OCI-LY1 (cell line): Measurements from ENCODE around the gene SNU13.
"Not testable (repeated sequence)": the region's sequence is repeated elsewhere in the genome, so short reads cannot be mapped to it uniquely, and the experiment has no call there.

Source experiments
- H2AFZ ChIP-seq: fragments of 200-600 bp; sonication (generic), shearing (Covaris generic); 2 replicates; pipeline ENCODE4 v1.6.0; 2014; ENCODE audit warnings: antibody characterized with exemption, mild to moderate bottlenecking, low read length
- H3F3A ChIP-seq: fragments of 200-600 bp; sonication (generic), shearing (Covaris generic); 2 replicates; pipeline ENCODE4 v1.6.0; 2014; ENCODE audit warnings: mild to moderate bottlenecking, antibody characterized with exemption, low read length, moderate library complexity; ENCODE audit not compliant: insufficient read depth
- H3K27ac ChIP-seq: fragments of 200-600 bp; sonication (generic); 2 replicates; pipeline ENCODE4 v1.5.1; 2014; ENCODE audit warnings: low read length, mixed run types, mild to moderate bottlenecking, low read depth; ENCODE audit not compliant: poor library complexity, severe bottlenecking
- H3K27me3 ChIP-seq: fragments of 200-600 bp; sonication (generic); 2 replicates; pipeline ENCODE4 v1.6.0; 2014; ENCODE audit warnings: antibody characterized with exemption, mild to moderate bottlenecking, low read length, moderate library complexity; ENCODE audit not compliant: insufficient read depth
- H3K36me3 ChIP-seq: fragments of 200-600 bp; sonication (generic); 2 replicates; pipeline ENCODE4 v1.6.1; 2014; ENCODE audit warnings: mild to moderate bottlenecking, antibody characterized with exemption, low read length, moderate library complexity, mixed read lengths; ENCODE audit not compliant: insufficient read depth
- H3K4me1 ChIP-seq: fragments of 200-600 bp; sonication (generic); 2 replicates; pipeline ENCODE4 v1.5.1; 2014; ENCODE audit warnings: mild to moderate bottlenecking, low read length, moderate library complexity; ENCODE audit not compliant: insufficient read depth, severe bottlenecking
- H3K4me2 ChIP-seq: fragments of 200-600 bp; sonication (generic), shearing (Covaris generic); 2 replicates; pipeline ENCODE4 v1.6.1; 2014; ENCODE audit warnings: low read length
- H3K4me3 ChIP-seq: fragments of 200-600 bp; sonication (generic); 2 replicates; pipeline ENCODE4 v1.5.1; 2014; ENCODE audit warnings: low read length, low read depth, mild to moderate bottlenecking, mixed read lengths; ENCODE audit not compliant: poor library complexity, severe bottlenecking
- H3K79me2 ChIP-seq: fragments of 200-600 bp; shearing (Covaris generic); 2 replicates; pipeline ENCODE4 v1.6.1; 2016; ENCODE audit warnings: mixed run types, low read length, mixed read lengths; ENCODE audit not compliant: insufficient read depth
- H3K9ac ChIP-seq: fragments of 200-600 bp; sonication (generic), shearing (Covaris generic); 2 replicates; pipeline ENCODE4 v1.6.1; 2014; ENCODE audit warnings: mild to moderate bottlenecking, low read length, mixed read lengths
- H3K9me2 ChIP-seq: fragments of 200-600 bp; sonication (generic), shearing (Covaris generic); 2 replicates; pipeline ENCODE4 v1.6.1; 2014; ENCODE audit warnings: low read depth, mild to moderate bottlenecking, low read length, mixed read lengths
- H3K9me3 ChIP-seq: fragments of 200-600 bp; shearing (Covaris generic); 2 replicates; pipeline ENCODE4 v1.6.1; 2014; ENCODE audit warnings: low read length, mixed read lengths
- H4K20me1 ChIP-seq: fragments of 200-600 bp; sonication (generic), shearing (Covaris generic); 2 replicates; pipeline ENCODE4 v1.6.0; 2016; ENCODE audit warnings: mild to moderate bottlenecking, low read length; ENCODE audit not compliant: insufficient read depth
- EZH2 ChIP-seq: fragments of 200-600 bp; sonication (generic), shearing (Covaris generic); IDR thresholded peaks from 2 replicates; pipeline ENCODE4 v1.8.0; 2017; ENCODE audit warnings: borderline replicate concordance, mixed run types, mild to moderate bottlenecking, antibody characterized with exemption, low read length, moderate library complexity, mixed read lengths
- TF ChIP-seq, protein P1 (sequence below): fragments of 200-600 bp; sonication (generic), shearing (Covaris generic); IDR thresholded peaks from 2 replicates; pipeline ENCODE4 v1.5.1; 2017; ENCODE audit warnings: mild to moderate bottlenecking, antibody characterized with exemption, low read length, moderate library complexity, mixed read lengths

Gene SNU13

DNA sequence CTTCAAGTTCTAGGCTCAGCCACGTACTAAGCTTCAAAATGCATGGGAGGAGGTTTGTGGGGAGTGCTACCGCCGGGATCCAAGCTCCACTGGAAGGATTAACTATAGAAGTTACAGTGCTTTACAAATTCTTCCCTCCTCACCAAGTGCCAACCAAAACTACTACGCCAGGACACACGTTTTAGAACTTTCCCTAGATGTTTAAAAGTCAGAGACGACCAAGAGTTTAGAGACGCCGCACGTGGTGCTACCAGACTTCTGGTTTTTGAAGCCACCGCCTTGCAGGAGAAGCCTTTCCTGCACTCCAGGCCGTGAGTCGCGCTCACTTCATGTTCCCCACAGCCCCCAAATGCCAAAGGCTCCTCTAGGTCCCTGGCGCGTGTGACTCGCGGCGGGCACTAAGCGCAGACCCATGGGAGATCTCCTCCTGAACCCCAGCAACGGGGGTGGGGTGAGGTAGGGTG, 734 bp downstream of the SNU13 start:
- peaks cover 58% of the 10 kb centered on the region for H3K79me2 ChIP-seq
- H3F3A ChIP-seq, result no peaks in the 10 kb centered on the region
- peaks cover 18% of the 10 kb centered on the region for H3K4me1 ChIP-seq
- no peak overlapping the region for H2AFZ ChIP-seq
- no peaks in the 10 kb centered on the region for H3K9me3 ChIP-seq
- peaks cover 10% of the 10 kb centered on the region for H3K36me3 ChIP-seq
- no peaks in the 10 kb centered on the region for H3K27me3 ChIP-seq
- peak overlapping the region; percentile 93 for H3K4me2 ChIP-seq
- H3K27ac ChIP-seq, result peak overlapping the region; percentile 65
- no peaks in the 10 kb centered on the region for H4K20me1 ChIP-seq
- no peaks in the 10 kb centered on the region for H3K9me2 ChIP-seq
- peak overlapping the region; percentile 79 for H3K4me3 ChIP-seq
- TF ChIP-seq, protein P1, sequence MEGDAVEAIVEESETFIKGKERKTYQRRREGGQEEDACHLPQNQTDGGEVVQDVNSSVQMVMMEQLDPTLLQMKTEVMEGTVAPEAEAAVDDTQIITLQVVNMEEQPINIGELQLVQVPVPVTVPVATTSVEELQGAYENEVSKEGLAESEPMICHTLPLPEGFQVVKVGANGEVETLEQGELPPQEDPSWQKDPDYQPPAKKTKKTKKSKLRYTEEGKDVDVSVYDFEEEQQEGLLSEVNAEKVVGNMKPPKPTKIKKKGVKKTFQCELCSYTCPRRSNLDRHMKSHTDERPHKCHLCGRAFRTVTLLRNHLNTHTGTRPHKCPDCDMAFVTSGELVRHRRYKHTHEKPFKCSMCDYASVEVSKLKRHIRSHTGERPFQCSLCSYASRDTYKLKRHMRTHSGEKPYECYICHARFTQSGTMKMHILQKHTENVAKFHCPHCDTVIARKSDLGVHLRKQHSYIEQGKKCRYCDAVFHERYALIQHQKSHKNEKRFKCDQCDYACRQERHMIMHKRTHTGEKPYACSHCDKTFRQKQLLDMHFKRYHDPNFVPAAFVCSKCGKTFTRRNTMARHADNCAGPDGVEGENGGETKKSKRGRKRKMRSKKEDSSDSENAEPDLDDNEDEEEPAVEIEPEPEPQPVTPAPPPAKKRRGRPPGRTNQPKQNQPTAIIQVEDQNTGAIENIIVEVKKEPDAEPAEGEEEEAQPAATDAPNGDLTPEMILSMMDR, result no peak
- H3K9ac ChIP-seq, result peak overlapping the region; percentile 92

DNA sequence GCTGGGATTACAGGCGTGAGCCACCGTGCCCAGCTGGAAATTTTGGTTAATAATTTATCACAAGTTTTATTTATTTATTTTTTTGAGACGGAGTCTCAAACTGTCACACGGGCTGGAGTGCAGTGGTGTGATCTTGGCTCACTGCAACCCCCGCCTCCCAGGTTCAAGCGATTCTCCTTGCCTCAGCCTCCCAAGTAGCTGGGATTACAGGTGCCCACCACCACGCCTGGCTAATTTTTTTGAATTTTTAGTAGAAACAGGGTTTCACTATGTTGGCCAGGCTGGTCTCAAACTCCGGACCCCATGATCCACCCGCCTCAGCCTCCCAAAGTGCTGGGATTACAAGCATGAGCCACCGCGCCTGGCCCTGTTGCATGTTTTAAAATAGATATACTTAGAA, 1.8 kb downstream of the SNU13 start:
- Histone ChIP-seq H3K4me2 (peak overlapping the region; percentile 93), H3K9ac (peak overlapping the region; percentile 92; the same call in 1 of the 2 replicates), H3K4me1 (peaks cover 20% of the 10 kb centered on the region), H3K4me3 (peak overlapping the region; percentile 79), H3K79me2 (peaks cover 67% of the 10 kb centered on the region), H3K36me3 (peaks cover 14% of the 10 kb centered on the region)
- not testable (repeated sequence) for H2AFZ ChIP-seq, H3K27me3 ChIP-seq, H3F3A ChIP-seq, H4K20me1 ChIP-seq, H3K9me2 ChIP-seq, H3K27ac ChIP-seq, H3K9me3 ChIP-seq

DNA sequence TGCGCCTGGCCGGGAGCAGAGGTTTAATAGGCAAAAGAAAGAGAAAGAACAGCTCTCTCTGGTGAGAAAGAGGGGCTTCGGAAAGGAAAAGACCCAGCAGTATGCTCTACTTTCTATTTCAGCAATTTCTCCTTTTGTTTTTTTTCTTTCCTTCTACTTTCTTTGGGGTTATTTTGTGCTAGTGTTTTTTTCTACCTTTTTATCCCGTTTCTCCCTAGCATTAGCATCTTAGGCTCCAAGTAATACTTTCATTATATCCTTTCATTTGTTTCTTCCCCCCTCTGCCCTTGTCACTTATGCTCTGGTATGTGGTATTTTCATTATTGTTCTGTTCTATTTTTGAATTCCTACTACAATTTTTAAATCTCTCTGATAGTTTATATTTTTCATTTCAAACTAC, 4.5 kb downstream of the SNU13 start:
- Histone ChIP-seq H3K27ac (no peak overlapping the region), H2AFZ (no peak overlapping the region), H3K4me2 (no peak overlapping the region), H3K27me3 (no peaks in the 10 kb centered on the region), H3K9me2 (no peaks in the 10 kb centered on the region), H3K36me3 (peaks cover 37% of the 10 kb centered on the region), H4K20me1 (no peaks in the 10 kb centered on the region), H3K4me1 (peaks cover 27% of the 10 kb centered on the region), H3F3A (no peaks in the 10 kb centered on the region), H3K79me2 (peaks cover 91% of the 10 kb centered on the region), H3K9me3 (no peaks in the 10 kb centered on the region), H3K4me3 (no peak overlapping the region), H3K9ac (no peak overlapping the region)
- TF ChIP-seq, protein P1, result no peak
- no peak for TF ChIP-seq EZH2

DNA sequence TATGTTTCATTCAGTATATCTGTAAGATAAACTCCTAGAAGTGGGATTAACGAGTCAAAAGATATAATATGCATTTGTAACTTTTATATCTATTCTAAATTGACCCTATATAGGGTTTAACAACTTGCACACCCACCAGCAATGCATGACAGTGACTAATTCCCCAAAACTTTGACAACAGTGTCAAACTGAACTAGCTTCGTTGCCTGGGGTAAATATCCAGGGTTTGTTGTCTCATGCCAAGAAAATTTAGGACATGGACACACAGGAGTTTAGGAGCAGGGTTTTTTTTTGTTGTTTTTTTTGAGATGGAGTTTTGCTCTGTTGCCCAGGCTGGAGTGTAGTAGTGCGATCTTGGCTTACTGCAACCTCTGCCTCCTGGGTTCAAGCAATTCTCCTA, 5.1 kb downstream of the SNU13 start:
- Histone ChIP-seq H3K27ac (no peak overlapping the region), H3K4me1 (peaks cover 23% of the 10 kb centered on the region), H4K20me1 (no peaks in the 10 kb centered on the region), H3F3A (no peaks in the 10 kb centered on the region), H2AFZ (no peak overlapping the region), H3K9ac (no peak overlapping the region), H3K4me3 (no peak overlapping the region), H3K9me3 (no peaks in the 10 kb centered on the region), H3K9me2 (no peaks in the 10 kb centered on the region), H3K4me2 (no peak overlapping the region), H3K36me3 (peaks cover 42% of the 10 kb centered on the region), H3K27me3 (no peaks in the 10 kb centered on the region), H3K79me2 (peaks cover 90% of the 10 kb centered on the region)
- TF ChIP-seq, protein P1, result no peak
- no peak for TF ChIP-seq EZH2
